PC-9 (cell line): ENCODE measurements around the gene TTC29.

Experiments used
- CTCF ChIP-seq: fragments of 200-600 bp; sonication (generic); conservative IDR thresholded peaks from 2 replicates; pipeline ENCODE4 v1.6.1; 2017; ENCODE audit warnings: mixed run types, antibody characterized with exemption, mild to moderate bottlenecking, moderate library complexity
- EZH2 ChIP-seq: fragments of 200-600 bp; sonication (generic); IDR thresholded peaks from 2 replicates; pipeline ENCODE4 v1.8.0; 2017; ENCODE audit warnings: antibody characterized with exemption, low read depth

- no peak for TF ChIP-seq CTCF
- no peak for TF ChIP-seq EZH2
These were observed 183.6 kb downstream of the TTC29 start for GRCh38 chr4:146762016-146762415.
